Endometrial microvascular endothelial cells (primary cell): ENCODE data around the gene LKAAEAR1. TPM values are rescaled to one million over a fixed set of nuclear protein-coding genes. Genes with fewer than 3 reads are reported as not detected.

Experiments
- in situ Hi-C: cut with HindIII; loops from 2 replicates; pipeline ENCODE4 v1.10.0; 2017; ENCODE audit warnings: low sequenced_read_pairs, low pct_unique_long_range_greater_than_20kb; ENCODE audit errors: inconsistent ontology term
- total RNA-seq: library from RNA; depleted of rRNA; stranded (reverse); fragments of >200 nt; gene quantifications from one replicate; pipeline ENCODE4 v1.2.3, GENCODE V29; 2015; ENCODE audit errors: inconsistent ontology term

LKAAEAR1 gene
- total RNA-seq, 1 donor from 2014 or later, result not detected

DNA sequence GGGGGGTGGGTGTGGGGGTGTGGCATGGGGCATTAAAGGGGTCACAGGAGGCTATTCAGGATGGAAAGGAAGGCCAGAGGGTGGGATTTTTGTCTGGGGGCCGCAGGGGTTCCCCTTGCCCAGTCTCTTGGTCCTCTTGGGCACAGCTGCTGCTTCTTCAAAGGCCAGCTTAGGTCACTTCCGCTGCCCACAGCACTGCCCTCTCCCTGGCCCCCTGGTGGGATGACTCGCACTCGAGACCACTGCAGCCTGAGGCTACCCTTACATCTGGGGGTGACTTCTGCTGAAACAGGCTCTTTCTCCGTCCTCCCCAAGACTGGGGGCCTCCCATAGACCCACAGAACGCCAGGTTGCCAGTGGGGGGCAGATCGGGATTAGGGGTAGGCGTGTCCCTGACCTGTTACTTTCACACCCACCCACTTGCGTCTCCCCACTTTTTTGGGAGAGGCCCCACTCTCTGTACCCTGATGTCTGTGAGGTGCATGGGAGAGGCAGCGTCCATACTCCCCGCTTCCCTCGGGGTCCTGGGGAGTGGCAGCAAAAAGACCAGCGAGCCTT is 1.3 kb downstream of the LKAAEAR1 start:
- in situ Hi-C loops, result no loop called here

DNA sequence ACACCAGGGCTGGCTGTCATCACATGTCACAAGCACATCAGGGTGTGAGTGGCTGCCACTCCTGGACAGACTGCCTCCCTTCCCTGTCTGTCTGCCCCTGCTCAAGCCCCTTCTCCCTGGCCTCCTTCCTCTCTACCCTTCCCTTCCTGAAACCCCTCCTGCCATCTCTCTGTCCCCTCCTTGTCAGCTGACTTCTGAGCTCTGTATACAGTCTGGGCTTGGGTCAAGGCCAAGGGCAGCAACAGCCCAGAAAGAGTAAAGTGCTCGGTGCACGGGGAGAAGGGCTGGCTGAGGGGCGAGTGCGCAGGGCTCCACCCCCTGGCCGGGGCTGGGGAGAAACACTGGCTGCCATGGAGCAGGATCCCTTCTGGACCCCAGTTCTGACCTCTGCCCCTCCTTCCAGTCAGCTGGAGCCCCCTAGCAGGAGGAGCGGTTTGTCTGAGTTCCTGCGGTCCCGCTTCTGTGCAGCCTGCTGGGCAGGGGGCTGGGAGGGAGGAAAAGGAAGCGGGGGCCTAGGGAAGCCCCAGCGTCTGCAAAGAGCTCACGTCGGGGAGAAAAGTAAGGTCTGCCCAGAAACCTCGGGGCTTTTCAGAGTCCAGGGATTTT is 2.0 kb downstream of the LKAAEAR1 start:
- in situ Hi-C loops, result no loop called here

DNA sequence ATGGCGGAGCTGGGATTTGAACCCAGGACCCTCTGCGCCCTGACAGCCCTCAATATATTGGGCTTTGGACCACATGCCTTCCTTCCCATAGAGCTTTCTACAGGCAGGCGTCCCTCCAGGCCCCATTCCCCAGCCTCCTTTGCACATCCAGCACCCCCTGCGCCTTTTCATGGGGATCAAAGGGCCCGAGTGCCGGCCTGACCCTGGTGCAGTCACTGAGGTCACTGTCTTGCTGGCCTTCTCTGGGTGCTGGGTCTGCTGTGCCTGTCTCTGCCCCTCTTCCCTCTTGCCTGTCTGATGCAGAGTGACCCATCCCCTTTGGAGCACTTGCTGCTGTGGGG is 2.6 kb downstream of the LKAAEAR1 start:
- in situ Hi-C loops, result no loop called here

DNA sequence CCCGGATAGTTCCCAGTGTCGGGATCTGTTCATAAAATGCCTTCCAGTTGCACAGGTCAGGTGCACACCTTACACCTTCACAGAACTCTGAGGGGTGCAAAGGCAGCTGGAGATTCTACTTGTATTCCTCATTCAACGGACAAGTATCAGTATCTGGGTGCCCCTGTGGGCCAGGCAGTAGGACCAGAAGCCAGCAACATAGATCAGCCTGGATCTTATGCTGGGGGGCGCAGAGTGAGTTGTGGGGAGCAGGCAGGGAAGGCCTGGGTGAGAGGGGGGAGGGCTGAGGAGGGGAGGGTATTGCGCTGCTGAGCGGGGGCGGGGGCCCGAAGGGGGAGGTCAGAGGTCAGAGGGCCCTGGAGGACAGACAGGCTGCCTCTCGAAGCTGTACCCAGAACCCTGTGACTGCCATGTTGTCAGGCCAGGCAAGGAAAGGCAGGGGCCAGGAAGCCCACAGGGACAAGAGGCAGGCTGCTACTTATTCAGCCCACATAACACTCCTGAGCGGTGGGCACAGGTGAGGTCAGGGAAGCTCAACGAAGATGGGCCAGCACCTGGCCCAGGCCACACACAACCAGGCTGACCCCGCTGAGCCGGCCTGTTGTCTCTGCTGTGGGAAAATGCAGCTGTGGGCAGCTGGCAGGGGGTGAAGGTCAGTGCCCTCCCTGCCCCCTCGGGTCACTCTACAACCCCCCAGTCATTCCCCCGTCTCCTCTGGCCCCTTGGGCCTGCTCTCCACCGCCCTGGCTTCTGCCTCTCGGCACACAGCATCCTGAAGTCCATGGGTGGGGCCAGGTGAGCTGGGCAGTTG is 3.2 kb downstream of the LKAAEAR1 start:
- in situ Hi-C loops, result no loop called here

DNA sequence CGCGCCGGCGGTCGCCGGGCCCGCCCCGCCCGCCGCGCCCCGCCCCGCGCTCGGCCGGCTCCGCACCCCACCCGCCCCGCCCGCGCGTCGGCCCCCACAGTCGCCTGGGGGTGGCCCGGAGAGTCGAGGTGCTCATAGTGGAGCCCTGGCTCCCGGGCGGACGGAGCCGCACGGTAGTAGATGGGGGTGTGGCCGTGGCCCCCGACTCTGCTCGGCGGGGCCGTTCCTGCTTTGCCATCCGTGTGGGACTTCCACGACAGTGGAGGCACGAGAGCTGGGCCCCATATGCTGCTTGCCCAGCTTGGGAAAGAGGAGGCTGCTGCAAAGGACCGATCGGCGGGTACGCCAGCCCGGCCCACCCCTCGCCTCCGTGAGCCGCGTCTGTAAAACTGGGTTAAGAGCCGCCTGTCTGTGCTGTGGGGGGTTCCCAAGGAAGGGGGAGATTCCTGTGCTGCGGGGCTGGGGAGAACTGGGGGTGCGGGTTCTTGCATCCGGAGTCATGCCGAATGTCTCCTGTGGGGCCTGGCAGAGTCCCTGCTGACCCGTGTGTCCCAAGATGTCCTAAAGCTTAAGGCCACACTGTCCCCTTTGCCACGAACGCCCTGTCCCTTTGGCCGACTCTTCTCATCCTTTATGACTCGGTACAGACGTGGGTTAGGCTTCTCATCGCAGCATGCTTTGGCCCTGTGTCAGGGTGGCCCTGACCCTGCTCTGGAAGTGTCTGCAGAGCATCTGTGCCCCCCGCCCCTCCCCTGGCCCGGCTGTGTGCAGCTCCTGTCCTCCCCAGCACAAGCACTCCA is 4.0 kb downstream of the LKAAEAR1 start, which contains the start of gene OPRL1:
Gene OPRL1, plus strand, starts transcription at position 70 of the 800 bp plus-strand sequence. CDS start 12,639 bp downstream, outside the sequence.
- in situ Hi-C loops, result no loop called here

DNA sequence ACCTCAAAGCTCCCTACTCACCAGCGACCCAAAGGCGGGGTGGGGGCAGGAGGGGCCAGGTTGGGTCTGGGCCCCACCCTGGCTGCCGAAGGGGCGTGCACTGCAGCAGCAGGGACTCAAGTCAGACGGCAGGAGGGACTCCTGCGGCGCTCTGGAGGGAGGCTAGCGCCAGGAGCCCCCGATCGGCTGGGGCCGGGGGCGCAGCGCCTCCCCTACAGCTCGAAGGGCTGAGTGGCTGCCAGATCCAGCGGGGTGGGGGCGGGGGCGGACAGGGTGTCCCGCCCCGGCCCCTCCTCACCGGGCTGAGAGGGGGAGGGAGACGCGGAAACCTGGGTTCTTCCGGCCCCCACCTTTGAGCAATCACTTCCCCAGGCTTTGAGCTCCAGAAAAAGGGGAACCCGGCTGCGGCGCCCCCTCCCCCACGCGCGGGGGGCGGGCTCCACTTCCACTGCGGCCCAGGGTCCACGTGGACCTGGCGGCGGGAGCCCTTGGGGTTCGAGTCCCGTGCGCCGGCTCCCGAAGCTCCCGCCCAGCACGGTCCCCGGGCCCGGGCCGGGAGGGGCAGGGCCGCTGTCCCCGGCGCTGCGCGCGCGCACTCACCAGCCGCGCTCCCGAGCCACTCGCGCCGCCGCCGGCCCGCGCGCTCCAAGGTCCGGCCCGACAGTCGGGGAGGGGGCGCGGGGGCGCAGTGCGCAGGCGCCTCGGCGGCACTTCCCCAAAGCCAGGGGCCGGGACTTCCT is 4.8 kb downstream of the LKAAEAR1 start, which contains the start of gene RGS19:
Gene RGS19, minus strand, starts transcription at position 246 of the 740 bp plus-strand sequence. CDS start 2,632 bp downstream, outside the sequence.
- in situ Hi-C loops, result no loop called here

DNA sequence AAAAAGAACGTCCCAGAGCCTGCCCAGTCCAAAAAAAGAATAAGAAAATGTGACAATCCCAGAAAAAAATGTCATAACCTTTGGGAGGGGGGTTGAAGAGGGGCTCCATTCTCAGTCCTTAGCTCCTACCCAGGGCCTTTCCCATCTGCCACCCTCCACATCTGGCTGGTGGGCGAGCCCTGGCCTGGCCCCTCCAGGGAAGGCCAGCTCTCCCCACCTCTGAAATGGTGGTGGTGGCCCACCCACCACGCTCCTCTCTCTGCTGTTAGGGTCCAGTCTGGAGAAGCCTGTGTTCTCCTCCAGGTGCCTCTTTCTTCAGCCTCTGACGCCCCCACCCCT is 5.3 kb downstream of the LKAAEAR1 start:
- in situ Hi-C loops, result no loop called here

DNA sequence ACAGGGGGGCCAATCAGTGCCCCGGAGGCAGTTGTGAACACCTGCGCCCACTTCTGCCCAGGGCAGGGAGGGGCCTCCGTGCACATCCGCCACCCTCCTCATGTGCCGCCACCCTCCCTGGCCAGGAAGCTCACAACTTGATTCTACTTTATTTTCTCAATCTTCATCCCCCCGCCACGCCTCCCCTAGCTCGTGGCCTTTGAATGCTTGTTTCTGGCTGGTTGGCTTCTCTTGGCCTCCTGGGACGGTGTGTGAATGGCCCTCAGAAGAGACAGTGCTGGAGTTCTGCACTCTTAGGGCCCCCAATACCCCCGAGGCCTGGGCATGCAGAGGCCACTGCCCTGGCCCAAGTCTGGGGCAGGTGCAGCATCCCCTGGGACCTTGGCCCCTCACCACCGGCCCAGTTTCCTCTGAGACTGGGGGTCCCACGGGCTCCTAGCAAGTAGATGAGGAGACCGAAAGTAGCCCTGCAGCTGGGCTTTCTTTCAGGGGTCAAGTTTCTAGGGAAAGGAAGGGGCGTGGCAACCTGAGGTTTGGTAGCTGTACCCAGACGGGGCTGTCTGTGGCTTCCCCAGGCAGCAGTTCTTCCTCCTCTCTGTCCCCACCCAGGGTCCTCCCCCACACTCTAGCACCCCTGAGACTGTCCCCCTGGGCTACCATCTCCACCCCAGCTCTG is 6.2 kb downstream of the LKAAEAR1 start:
- in situ Hi-C loops, result no loop called here

DNA sequence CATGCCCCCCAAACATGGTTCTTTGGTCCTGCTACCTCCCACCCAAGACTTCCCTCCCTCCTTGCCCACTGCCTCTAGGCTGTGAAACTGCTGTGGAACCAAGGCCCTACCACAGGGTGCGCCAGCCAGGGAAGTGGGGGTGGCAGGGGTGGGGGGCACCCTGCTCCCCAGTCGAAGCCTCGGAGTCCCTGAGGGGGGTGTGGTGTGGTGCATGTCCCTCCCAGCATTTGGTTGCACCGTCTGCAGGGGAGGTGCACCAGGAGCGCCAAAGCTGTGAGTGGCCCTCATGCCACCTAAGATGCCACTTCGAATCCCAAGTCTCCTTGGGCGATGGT is 6.7 kb downstream of the LKAAEAR1 start:
- in situ Hi-C loops, result no loop called here

DNA sequence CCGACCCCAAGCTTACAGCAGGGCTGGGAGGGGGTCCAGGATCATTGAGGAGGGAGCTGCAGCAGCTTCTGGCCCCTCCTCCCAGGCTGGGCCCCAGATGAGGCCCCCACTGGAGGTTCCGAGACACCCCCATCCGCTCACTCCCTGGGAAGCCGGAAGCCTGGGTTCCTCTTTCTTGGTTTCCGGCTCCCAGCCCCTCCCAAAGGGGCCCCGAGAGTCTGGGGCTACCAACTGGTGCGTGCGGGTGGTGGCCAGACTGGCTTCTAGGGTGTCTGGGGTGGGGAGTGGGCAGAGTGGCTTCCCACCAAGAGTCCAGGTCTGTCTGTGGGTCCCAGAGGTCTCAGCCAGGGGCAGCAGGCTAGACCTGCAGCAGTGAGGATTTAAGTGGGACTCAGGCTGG is 7.1 kb downstream of the LKAAEAR1 start:
- in situ Hi-C loops, result no loop called here

DNA sequence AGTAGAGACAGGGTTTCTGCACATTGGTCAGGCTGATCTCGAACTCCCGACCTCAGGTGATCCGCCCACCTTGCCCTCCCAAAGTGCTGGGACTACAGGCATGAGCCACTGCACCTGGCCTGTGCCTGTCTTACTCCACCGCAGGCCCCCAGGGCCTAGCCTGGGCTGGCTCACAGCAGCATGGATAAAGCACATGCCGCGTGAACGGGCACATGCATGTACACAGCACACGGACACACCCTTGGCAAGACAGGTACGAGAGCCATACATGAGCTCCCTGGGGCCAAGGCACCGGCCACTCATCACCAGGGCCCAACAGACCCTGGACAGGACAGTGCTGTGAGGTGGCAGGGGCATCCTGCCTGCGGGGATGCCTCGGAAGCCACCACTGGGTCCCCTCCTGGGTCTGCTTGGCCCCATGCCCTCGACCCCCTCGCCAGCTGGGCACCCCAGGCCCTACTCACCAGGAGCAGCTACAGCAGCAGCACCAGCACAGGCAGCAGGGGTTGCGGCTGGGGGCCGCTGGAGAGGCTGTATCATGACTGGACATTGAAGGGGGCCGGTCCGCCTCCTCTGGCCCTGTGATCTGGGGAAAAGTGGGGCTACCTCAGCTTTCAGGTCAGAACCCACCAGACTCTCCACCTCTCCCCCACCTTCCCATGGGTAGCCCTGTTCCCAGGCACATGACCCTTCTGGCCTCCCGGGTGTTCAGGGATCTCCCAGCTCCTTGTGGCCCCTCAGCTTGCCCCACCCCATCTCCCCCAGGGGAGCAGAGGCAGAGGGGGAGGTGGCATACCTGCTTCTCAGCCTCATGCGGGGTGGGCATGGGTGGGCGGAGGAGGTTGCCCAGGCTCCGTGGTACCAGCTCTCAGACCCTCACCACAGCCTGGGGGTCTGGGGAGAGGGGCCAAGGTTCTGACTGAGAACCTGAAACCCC is 7.9 kb downstream of the LKAAEAR1 start:
- in situ Hi-C loops, result no loop called here

DNA sequence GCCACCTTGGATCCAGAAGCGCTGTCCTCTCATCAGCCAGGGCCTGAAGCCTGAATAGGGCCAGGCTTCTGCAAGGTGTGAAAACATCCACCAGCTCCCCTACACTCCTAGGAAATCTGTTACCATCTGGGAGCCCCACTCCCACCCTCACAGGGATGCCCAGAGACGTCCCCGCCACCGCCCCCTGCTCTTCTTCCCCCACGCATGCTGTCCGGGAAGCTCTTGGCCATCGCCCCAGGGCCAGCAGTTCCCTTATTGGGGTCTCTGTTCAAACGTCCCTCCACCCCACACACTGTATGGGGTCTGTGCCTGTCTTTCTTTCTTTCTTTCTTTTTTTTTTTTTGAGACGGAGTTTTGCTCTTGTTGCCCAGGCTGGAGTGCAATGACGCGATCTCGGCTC is 8.6 kb downstream of the LKAAEAR1 start:
- in situ Hi-C loops, result no loop called here

DNA sequence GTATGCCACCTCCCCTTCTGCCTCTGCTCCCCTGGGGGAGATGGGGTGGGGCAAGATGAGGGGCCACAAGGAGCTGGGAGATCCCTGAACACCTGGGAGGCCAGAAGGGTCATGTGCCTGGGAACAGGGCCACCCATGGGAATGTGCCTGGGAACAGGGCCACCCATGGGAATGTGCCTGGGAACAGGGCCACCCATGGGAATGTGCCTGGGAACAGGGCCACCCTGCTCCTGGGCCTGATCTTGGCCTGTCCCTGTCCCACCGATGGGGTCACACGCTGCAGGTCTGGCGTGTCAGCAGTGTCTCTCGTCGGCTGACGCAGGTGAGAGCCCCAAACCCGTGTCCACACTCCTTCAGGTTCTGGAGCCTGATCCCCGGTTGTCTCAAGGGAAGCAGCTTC is 9.2 kb downstream of the LKAAEAR1 start:
- in situ Hi-C loops, result no loop called here

DNA sequence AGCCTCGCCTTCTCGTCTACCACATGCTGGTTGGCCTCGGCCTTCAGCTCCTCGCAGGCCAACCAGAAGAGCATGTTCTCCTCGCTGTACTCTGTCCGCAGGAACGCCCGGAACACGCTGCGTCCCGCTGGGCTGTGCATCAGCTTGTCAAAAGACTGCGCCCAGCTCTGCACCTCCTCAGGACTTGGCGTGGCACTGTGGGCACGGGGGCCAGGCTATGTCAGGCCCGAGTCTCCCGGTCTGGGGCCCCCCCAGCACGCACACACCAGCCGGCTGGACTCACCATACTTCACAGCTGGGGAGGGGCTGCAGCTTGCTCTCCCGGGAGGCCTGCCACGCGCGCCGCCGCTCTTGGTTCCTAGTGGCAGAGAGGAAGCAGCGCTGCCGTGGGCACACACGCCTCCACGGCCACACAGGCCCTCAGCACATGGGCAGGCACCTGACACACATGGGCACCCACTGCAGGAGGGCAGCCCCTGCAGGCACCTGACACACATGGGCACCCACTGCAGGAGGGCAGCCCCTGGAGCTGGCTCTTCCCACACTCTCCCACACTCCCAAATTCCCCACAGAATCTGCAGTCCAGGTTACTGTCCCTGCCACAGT is 9.9 kb downstream of the LKAAEAR1 start:
- in situ Hi-C loops, result no loop called here

DNA sequence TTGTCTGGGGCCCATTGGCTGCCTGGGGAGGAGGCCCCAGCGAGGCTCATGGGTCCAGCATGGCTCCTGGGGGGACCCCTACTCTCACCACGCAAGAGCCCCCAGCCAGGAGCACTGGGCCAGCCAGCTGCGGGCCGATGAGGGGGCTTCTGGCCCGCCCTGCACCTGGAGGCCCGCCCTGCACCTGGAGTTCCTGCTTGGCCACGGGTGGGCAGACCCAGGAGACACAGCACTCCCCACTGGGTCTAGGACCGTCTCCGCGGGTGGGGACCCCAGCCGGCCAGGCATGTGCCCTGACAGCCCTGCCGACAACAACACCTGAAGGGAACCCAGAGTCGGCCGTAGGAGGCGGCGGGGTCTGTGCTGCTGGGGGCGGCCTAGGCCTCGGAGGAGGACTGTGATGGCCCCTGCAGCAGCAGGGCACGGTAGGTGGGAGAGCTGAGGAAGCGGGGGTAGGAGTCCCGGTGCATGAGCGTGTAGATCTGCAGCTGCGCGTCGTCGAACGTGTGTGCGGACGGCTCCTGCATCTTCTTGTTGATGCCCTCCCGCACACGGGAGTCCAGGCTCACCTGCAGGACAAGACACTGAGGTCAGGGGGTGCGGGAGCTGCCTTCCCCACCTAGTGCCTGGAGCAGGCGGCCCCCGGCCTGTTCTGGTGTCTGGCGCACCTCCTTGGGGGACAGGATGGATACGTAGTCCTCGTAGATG is 10.6 kb downstream of the LKAAEAR1 start:
- in situ Hi-C loops, result no loop called here

DNA sequence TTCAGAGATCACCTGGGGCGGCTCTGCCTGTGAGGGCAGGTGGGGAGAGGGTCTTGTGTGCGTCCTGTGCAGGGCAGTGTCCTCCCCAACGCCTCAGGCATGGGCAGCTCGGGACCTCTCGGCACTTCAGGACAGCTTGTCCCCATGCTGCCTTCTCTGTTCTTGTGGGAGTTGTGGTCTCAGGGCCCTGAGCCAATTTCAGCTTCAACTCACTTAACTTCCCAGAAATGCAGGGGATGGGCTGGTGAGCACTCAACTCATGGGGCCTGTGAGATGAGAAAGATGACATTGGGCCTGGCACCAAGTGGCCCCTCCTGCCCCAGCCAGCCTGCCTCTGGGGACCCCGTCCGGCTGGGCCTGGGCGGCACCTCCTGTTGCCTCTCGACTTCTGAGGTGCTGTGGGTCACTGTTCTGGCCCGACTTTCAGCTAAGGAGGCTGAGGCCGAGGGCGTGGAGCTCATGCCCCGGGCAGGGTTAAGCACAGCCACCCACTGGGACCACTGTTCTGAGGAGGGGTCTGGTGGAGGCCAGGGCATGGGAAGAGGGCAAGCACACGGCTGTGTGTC is 11.6 kb downstream of the LKAAEAR1 start:
- in situ Hi-C loops, result no loop called here
